Stimulated activated CD4-positive, alpha-beta T cell treated with anti-CD3 and anti-CD28 coated beads, Interleukin-12 subunit alpha, Interleukin-12 subunit beta, amount 100 ng/mL, for 24 hours (primary cell): ENCODE measurements around the gene CD164L2.

Experiments
- DNase-seq, 2 experiments: peaks; one replicate each; pipeline ENCODE4 v3.0.0-alpha.2; 2020; ENCODE audit warnings: low read depth in 2 of 2

CD164L2 gene

DNA sequence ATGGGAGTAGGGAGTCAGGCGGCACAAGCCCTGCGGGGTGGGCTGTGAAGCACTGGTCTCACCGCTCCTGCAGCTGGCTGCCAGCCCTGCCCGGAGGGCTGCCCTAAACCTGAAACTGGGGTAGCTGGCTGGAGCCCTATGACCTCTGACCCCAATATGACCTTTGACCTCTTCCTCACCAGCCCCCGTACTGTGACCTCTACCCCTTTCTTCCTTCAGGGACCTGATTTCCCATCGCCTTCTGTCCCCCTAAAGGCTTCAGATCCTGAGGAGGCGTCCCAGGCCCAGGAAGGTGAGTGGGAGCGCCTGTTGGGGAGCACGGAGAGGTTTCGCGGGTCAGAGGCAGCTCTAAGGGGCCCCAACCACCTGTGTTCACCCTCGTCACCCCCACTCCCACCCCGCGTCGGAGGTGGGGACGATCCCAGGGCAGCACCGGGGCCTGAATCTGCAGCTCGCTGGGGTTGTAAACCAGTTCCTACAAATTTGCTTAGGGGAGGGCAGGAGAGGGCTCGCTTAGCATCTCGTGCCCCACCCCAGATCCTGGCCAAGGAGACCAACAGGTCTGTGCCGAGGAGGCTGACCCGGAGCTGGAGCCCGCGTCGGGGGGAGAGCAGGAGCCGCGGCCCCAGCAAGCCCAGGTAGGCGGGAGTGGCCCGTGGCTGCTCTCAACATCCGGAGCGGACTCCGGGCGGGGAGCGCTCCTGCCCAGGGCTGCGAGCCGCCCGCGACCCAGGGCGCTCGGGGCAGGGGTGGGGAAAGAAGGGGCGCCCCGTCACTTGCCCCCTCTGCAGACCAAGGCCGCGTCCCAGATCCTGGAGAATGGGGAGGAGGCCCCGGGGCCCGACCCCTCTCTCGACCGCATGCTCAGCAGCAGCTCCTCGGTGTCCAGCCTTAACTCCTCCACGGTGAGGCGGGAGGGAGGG is 34.0 kb downstream of the CD164L2 start:
- no peak for DNase-seq

- no peak for DNase-seq
Observed at GRCh38 chr1:27346991-27347624, 36.0 kb downstream of the CD164L2 start.

DNA sequence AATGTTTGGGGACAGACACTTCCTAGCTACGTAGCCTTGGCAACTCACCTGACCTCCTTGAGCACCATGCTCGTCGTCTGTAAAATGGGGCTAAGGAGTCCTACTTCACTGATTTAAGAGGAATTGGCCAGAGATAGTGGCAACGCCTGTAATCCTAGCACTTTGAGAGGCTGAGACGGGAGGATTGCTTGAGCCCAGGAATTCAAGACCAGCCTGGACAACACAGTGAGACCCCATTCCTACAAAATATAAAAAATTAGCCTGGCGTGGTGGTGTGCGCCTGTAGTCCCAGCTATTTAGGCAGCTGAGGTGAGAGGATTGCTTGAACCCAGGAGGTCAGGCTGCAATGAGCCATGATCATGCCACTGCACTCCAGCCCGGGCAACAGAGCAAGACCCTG is 36.8 kb downstream of the CD164L2 start:
- DNase-seq = no peak

GRCh38 chr1:27345272-27345671 is 37.9 kb downstream of the CD164L2 start:
- no peak for DNase-seq

DNA sequence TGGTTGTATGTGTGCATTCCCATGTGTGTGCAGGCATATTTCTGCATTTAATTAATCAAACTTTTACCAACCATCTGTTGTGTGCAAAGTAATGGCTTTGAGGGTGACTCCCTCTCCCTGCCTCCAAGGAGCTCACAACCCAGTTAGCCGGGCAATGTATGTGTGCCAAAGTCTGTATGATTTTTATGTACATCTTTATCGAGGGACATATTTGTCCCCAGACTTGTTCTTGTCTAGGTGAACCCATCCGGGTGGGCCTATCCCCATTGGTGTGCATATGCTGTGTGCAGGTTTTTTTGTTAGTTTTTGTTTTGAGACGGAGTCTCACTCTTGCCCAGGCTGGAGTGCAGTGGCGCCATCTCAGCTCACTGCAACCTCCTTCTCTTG is 39.5 kb downstream of the CD164L2 start:
- DNase-seq = no peak

DNA sequence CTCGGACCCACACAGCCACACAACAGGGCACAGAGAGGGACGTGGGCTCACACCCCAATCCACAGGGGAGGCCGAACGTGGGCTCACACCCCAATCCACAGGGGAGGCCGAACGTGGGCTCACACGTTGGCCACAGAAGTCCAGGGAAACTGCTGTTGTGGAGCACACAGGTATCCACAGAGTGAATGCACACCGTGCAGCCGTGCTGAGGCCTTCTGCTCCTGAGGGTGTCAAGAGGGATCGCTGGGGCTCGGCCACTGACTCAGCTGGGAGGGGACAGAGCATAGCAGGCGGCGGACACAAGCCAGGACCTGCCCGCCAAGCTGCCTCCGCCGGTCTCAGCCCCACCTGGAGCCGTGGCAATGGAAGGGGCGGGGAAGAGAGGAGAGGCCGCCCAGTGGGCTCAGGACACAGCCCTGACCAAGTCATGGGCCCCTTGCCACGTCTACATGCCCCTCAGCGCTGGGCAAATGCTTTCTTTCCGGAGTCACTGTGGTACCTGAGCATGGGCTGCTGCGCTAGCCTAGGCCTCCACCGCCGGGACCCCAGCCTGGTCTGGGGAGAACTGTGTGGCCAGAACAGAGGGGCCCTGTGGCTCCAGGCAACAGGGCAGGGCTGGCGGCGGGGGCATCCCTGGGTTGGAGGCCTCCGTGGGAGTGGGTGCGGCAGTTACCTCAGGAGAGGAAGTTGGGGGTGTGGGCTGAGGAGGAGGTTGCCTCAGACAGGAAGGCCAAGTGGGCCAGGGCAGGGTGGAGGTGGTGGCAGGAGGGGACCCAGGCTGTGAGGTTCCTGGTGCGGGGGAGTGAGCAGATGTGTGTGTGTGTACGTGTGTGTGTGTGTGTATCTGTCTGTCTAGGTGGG is 40.1 kb downstream of the CD164L2 start:
- peak in 1 of 2 experiments; percentile 36 for DNase-seq

DNA sequence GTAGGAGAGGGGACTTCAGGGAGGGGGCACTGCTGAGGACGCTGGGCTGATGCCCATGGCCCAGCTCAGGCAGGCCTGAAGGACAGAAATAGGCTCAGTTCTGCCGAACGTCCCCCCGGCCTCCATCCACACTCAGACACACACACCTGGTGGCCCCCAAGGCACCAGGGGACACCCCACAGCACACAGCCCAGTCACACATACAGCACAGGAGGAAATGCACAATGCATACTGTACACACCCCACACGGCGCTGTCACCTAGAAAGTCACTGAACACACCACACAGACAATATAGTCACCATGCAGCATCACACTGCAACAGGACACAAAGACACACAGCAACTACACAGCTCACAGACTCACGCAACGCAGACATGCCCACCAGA is 40.7 kb downstream of the CD164L2 start:
- DNase-seq = no peak

DNA sequence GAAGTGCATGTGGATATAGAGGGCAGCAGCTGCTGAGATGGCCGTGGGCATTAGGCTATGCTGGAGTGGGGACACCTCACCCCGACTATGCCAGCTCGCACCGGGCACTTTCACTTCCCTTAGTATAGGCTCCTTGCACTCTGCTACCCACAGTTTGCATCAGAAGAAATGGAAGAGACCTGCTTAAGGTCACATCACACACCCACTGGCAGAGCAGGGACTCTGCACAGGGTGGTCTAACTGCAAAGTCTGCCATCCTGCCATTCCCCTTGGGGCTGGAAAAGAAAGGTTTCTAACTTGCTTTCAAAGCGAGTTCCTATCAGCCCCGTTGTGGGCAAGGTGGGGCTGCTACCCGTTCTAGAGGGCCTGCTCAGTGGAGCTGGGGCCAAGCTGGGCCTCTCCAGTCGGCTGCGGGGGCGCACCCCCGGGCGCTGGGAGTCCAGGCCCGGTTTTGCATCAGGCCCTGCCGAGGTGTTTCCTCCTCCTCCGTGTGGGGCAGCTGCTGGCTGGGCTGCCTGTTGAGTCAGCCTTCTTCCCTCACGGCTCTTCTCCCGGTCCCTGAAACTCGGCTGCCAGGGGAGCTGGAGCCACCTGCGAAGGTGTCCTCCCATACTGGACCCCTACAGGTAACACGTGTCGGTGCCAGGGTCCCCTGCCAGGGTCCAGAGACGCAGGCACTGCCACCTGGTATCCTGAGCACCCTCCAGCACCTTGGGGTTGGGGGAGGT is 41.4 kb downstream of the CD164L2 start, which contains the start of gene SYTL1:
Gene SYTL1, plus strand, starts transcription at position 498 of the 728 bp plus-strand sequence. CDS start 3,313 bp downstream, outside the sequence.
- peak in 1 of 2 experiments; percentile 49 for DNase-seq

DNA sequence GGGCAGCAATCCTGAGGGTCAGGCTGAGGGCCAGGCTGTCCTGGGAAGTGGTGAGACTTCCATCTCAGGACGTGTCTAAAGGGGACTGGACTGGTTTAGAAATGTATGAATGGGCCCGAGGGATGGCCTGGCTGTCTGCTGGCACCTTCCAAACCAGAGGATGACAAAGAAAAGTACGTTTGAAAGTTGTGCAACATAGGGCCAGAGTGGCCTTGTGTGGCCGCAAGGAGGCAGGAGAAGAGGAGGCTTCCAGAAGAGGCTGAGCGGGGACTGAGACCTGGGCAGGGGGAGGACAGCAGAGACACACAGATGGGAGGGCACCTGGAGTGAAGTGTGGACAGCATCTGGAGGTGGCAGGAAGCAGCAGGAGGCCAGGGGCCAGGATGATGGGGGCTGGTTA is 43.9 kb downstream of the CD164L2 start:
- DNase-seq = no peak

DNA sequence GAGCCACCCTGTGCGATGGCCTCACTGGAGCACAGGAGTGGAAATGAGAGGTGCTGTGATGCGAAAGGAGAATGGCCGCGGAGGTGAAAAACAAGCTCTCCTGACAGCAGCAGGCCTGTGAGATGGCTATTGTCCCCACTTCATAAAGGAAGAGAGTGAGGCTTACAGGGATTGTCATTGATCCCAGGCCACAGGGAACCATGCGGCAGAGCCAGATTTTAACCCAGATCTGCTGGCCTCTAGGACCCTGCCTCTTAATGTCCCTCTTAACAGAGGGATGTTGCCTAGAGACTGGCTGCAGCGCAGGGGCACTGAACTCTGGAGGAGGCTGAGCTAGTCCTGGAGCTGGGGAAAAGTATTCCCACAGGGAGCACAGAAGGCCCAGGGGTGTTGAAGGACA is 44.4 kb downstream of the CD164L2 start:
- no peak for DNase-seq

- no peak for DNase-seq
Observed at GRCh38 chr1:27336756-27337155, 46.4 kb downstream of the CD164L2 start.

DNA sequence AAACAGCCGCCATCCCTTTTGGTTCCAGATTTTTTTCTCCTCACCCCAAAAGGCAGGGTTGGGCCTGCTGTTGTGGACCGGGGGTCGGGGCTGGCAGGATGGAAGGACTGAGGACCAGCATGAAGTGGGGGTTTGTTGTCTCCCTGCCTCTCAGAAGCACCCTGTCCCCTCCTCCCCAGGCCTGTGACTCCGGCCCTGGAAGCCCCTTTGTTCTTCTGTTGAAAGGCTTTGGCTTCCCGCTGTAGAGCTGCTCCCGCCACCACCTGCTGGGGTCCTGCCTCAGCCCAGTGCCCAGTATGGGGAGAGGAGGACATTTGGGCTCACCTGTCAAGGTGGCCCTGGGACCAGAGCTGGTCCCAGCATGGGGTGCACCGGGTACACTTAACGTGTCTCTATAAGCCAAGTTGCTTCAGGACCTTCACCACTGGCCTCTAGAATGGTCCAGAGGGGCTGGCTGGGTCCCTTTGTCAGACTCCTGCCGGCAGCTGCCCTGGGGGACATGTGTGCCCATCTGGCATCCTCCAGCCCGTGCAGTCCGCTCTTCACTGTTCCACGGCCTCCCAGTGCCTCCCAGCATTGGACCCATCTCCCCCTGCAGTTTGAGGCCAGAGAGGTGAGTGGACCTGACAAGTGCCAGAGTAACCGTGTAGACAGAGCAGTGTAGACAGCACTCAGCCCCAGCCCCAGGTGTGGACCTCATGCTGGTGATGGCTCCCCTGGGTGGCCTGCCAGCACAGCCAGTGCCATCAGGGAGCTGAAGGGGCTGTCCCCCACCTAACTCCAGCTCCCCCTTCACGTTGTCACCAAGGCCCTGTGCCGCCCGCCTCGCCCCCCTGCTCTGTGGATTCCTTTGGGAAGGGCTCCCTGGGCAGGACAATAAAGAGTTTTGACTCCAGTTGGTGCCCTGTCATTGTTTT is 47.4 kb downstream of the CD164L2 start:
- no peak for DNase-seq

GRCh38 chr1:27333717-27334279 is 49.3 kb downstream of the CD164L2 start:
- no peak for DNase-seq

GRCh38 chr1:27332536-27333281 is 50.4 kb downstream of the CD164L2 start:
- no peak for DNase-seq

DNA sequence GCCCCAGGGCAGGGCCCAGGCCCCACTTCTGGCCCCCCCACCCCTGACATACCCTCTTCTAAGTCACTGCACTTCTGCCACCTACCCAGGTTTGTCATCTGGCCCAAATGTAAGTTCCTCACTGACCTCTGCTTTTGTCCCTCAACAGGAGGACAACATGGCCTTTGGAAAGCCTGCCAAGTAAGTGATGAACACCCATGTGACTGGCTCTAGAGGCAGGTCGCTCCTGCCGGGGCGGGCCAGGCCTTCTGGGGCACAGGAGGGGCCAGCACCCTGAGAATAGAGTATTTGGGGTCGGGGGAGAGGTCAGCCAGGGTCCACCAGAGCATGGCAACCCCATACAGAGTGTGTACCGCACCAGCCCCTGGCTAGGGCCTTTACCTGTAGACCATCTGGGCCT is 51.2 kb downstream of the CD164L2 start:
- DNase-seq = no peak

GRCh38 chr1:27331426-27331825 is 51.7 kb downstream of the CD164L2 start:
- DNase-seq = no peak

DNA sequence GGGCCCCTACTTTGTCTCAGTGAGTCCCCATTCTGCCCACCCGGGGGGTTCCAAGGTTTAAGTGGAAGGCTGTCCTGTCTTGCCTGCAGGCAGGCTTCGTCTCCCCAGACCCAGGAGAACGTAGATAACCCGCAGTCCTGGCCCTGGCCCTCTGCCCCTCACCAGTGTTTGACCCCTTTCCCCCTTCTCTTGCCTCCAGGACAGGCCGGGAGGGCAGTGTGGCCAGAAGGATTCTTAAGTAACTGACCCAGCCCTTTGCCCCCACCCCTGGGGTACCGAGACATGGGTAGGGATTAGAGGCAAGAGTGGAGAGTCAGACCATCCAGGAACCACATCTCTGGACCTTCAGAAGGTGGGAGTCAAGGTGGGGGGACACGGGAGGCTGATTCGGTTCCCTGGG is 52.3 kb downstream of the CD164L2 start:
- DNase-seq = no peak
